Right lobe of liver (tissue), 6 donors: ENCODE data around the gene CEP95. TPM values are rescaled to one million over a fixed set of nuclear protein-coding genes. Genes with fewer than 3 reads are reported as not detected.
A peak's percentile ranks its signal among the peaks of the same experiment; 100 is the strongest.
"Not testable (repeated sequence)": the region's sequence is repeated elsewhere in the genome, so short reads cannot be mapped to it uniquely, and the experiment has no call there.

Experiments
- ATAC-seq, 4 donors: fragments of 200-7000 bp; cut with Tn5 transposase; one replicate each; pipeline ENCODE4 v1.9.1; 2020; ENCODE audit warnings: mild to moderate bottlenecking in 4 of 4, moderate library complexity in 4 of 4
- DNase-seq, 3 donors: peaks; one replicate each; pipeline ENCODE4 v3.0.0-alpha.2; 2020
- H3K27ac ChIP-seq, 3 donors: fragments of 200-600 bp; one replicate each; pipeline ENCODE4 v1.8.0; 2022
- H3K27me3 ChIP-seq, 2 donors: fragments of 200-600 bp; one replicate each; pipeline ENCODE4 v1.8.0; 2022
- H3K36me3 ChIP-seq, 4 donors: fragments of 200-600 bp; sonication (generic) in 1 of 4; one replicate each; pipeline versions ENCODE4 v1.5.1 to v1.8.0; 2017 to 2022; ENCODE audit warnings: control low read depth in 1 of 4
- H3K4me1 ChIP-seq, 4 donors: fragments of 200-600 bp; sonication (generic) in 1 of 4; one replicate each; pipeline versions ENCODE4 v1.5.1 to v1.8.0; 2017 to 2022; ENCODE audit warnings: control low read depth in 1 of 4
- H3K4me3 ChIP-seq, 3 donors: fragments of 200-600 bp; one replicate each; pipeline ENCODE4 v1.8.0; 2022
- H3K9me3 ChIP-seq, 4 donors: fragments of 200-600 bp; sonication (generic) in 1 of 4; one replicate each; pipeline versions ENCODE4 v1.5.1 to v1.8.0; 2017 to 2022; ENCODE audit warnings: control low read depth in 1 of 4
- CTCF ChIP-seq, 4 donors: fragments of 200-600 bp in 3 of 4; fragments of 450-650 bp in 1 of 4; IDR thresholded peaks; one replicate each; pipeline versions ENCODE4 v1.5.1 to v1.8.0; 2016 to 2022; ENCODE audit warnings: antibody characterized with exemption in 4 of 4, mild to moderate bottlenecking in 2 of 4
- POLR2A ChIP-seq: fragments of 450-650 bp; IDR thresholded peaks from one replicate; pipeline ENCODE4 v1.6.1; 2017; ENCODE audit warnings: antibody characterized with exemption, mild to moderate bottlenecking
- WGBS: methylation state at CpG from one replicate; pipeline ENCODE4 v1.1.6; 2018; ENCODE audit warnings: low coverage, low lambda C conversion rate; ENCODE audit not compliant: insufficient coverage; ENCODE audit errors: missing lambda C conversion rate; 5-methylcytosine and 5-hydroxymethylcytosine counted together
- intact Hi-C, 2 donors: fragments of 100-400 bp; cut with DNase I; formaldehyde crosslinking; loops; one replicate each; pipeline versions ENCODE4 v1.11.2 to v1.14.1; 2022
- long read RNA-seq: library from polyadenylated mRNA; unstranded; transcript quantifications from one replicate; pipeline ENCODE4 v2.0.0, GENCODE V29; 2019
- total RNA-seq, 6 experiments: library from RNA; depleted of rRNA in 2 of 6; stranded (reverse); fragments of >200 nt in 2 of 6; fragmentation: NEBNext Ultra II Directional in 3 of 6; extraction: Animal tissue kit (Norgen Biotek cat#: 25700) in 3 of 6; gene quantifications; one replicate each; pipeline versions ENCODE4 v1.1.0 to v1.2.4, GENCODE V29; 2016 to 2023
- donor health status: DM: no; HTN: yes; CAD: no.
- donor health status: DM: no; HTN: no; CAD: no.
- donor health status: DM: no; HTN: no; CAD: no.
- donor health status: DM: no; HTN: yes; CAD: no.
- donor health status: DM: no; HTN: yes; CAD: no.

Gene CEP95
- total RNA-seq = 10 to 100 TPM; 11.0 to 27.6 (median 14.0) TPM
- long read RNA-seq, partial matches to known transcripts = 4 of 6 reads
- long read RNA-seq, other reads (novel, unspliced or antisense) = 1 of 6 reads

- peak within 1 kb of the TSS; percentile 97 to 99 (median 99) for H3K27ac ChIP-seq
- intact Hi-C loops = no loop called here
- DNase-seq (peak; percentile 93 to 95 (median 94)), ATAC-seq (peak; percentile 68 to 79 (median 75))
- no peaks in the 10 kb centered on the region for H3K9me3 ChIP-seq
- WGBS = 0% methylated on average over 19 of the region's 77 CpGs
- peaks cover 0 to 37% (median 8%) of the 10 kb centered on the region in 4 donors for H3K4me1 ChIP-seq
- peaks cover 20 to 60% (median 38%) of the 10 kb centered on the region in 4 donors for H3K36me3 ChIP-seq
- peak within 1 kb of the TSS; percentile 87 to 96 (median 87) for H3K4me3 ChIP-seq
- no peaks in the 10 kb centered on the region for H3K27me3 ChIP-seq
- peak; percentile 78 for TF ChIP-seq POLR2A
- TF ChIP-seq CTCF (IDR thresholded peaks at IDR 0.05) = no peak
Observed at GRCh38 chr17:64506576-64507412, at the start of gene CEP95. Gene CEP95 (plus strand): TSS chr17:64506977. CDS start chr17:64507098, 121 bp downstream.

- Histone ChIP-seq H3K27ac (no peak overlapping the region), H3K4me1 (no peaks in the 10 kb centered on the region), H3K9me3 (no peaks in the 10 kb centered on the region), H3K4me3 (no peak overlapping the region), H3K27me3 (no peaks in the 10 kb centered on the region), H3K36me3 (no peaks in the 10 kb centered on the region)
- WGBS = 63% methylated on average over 4 of the region's 7 CpGs
- intact Hi-C loops = no loop called here
- no peak for ATAC-seq
- DNase-seq = no peak
- TF ChIP-seq POLR2A (no peak), CTCF (IDR thresholded peaks at IDR 0.05) (no peak)
Observed at GRCh38 chr17:64457156-64457555, 49.6 kb upstream of the CEP95 start.

GRCh38 chr17:64458756-64459155 is 48.0 kb upstream of the CEP95 start:
- DNase-seq = no peak
- WGBS = 50% methylated on average over 1 of the region's 8 CpGs
- intact Hi-C loops = no loop called here

GRCh38 chr17:64459284-64459747 is 47.5 kb upstream of the CEP95 start:
- ATAC-seq = no peak
- Histone ChIP-seq H3K27ac (no peak overlapping the region), H3K4me1 (no peaks in the 10 kb centered on the region), H3K27me3 (no peaks in the 10 kb centered on the region), H3K4me3 (no peak overlapping the region), H3K9me3 (no peaks in the 10 kb centered on the region), H3K36me3 (no peaks in the 10 kb centered on the region)
- TF ChIP-seq CTCF (IDR thresholded peaks at IDR 0.05) (no peak), POLR2A (no peak)
- 82% methylated on average over 5 of the region's 6 CpGs for WGBS
- intact Hi-C loops = no loop called here
- DNase-seq = no peak

More at GRCh38 chr17:64458756-64459155, 48.0 kb upstream of the CEP95 start:
- Histone ChIP-seq H3K36me3 (no peaks in the 10 kb centered on the region), H3K27me3 (no peaks in the 10 kb centered on the region), H3K9me3 (no peaks in the 10 kb centered on the region), H3K27ac (no peak overlapping the region), H3K4me3 (no peak overlapping the region), H3K4me1 (no peaks in the 10 kb centered on the region)
- no peak for TF ChIP-seq CTCF (IDR thresholded peaks at IDR 0.05)
- TF ChIP-seq POLR2A = no peak
- no peak for ATAC-seq

- H3K9me3 ChIP-seq, ATAC-seq, H3K27me3 ChIP-seq, H3K4me1 ChIP-seq, H3K36me3 ChIP-seq, H3K4me3 ChIP-seq, intact Hi-C loops, H3K27ac ChIP-seq, DNase-seq: not testable (repeated sequence)
- WGBS = 92% methylated on average over 6 of the region's 7 CpGs
Observed at GRCh38 chr17:64459818-64460217, 47.0 kb upstream of the CEP95 start.
